ENCODE data around the gene CSH2.
A peak's percentile ranks its signal among the peaks of the same experiment; 100 is the strongest.

The CSH2 gene

GRCh38 chr17:63833741-63834373, 39.6 kb downstream of the CSH2 start:
- DNase-seq (ENCODE audit: low read depth): no peak

DNA sequence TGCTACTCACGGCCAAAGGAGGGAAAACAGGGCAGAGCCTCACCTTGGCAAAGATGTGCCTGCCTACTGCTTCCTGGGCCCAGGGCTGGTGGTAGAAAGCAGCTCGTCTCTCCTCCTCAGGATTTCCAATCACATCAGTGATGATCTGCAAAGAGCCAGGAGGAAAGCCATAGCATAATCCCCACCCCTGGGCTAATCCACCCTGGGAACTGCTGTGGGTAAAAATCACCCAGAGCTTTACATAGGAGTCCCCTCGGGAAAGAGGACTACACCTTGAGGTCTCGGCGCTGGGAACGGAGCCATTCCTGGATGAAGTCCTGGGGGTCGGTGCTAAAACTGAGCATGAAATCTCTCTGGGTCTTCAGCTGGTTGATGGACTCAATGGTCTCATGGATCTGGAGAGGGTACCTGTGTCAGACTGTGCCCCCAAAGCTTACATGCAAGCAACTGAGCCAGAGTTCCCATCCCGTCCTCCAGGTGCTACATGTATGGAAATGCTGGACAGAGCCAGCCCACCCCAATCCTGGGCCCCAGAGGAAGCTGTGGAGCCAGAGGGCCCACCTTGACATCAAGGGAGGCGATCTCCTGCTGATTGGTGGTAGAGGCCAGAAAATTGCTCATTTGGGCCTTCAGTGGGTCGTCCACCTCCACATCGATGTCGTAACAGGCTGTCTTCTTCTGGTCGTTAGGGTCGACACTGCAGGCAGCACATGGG, 40.3 kb downstream of the CSH2 start:
- DNase-seq (ENCODE audit: low read depth): no peak

- no peak for DNase-seq (ENCODE audit: low read depth)
Measured at GRCh38 chr17:63832455-63832854, 41.0 kb downstream of the CSH2 start.

- no peak for DNase-seq (ENCODE audit: low read depth)
Measured at GRCh38 chr17:63832014-63832413, 41.5 kb downstream of the CSH2 start.

DNA sequence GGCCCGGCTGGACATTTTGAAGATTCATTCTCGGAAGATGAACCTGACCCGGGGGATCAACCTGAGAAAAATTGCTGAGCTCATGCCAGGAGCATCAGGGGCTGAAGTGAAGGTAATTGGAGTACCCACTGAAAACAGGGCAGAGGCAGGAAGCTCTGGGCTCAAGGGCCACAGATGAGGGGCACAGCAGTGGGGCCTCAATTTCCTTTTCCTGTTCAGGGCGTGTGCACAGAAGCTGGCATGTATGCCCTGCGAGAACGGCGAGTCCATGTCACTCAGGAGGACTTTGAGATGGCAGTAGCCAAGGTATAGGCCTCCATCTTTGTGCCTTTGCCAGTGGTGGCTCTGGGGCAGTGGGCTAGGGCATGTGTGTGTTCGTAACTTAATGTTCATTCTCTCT, 42.0 kb downstream of the CSH2 start:
- no peak for DNase-seq (ENCODE audit: low read depth)

GRCh38 chr17:63830904-63831491, 42.5 kb downstream of the CSH2 start:
- DNase-seq (ENCODE audit: low read depth): no peak

DNA sequence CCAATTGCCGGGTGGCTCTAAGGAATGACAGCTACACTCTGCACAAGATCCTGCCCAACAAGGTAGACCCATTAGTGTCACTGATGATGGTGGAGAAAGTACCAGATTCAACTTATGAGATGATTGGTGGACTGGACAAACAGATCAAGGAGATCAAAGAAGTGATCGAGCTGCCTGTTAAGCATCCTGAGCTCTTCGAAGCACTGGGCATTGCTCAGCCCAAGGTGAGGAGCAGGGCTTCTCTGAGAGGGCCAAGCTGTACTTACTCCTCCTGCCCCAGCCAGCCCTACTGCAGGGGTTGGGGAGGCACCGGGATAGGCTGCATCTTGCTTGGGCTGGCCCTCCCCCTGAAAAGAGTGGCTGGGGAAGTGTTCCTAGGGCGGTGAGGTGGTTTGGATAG, 43.2 kb downstream of the CSH2 start:
- DNase-seq (ENCODE audit: low read depth): no peak

GRCh38 chr17:63828936-63829335, 44.5 kb downstream of the CSH2 start:
- DNase-seq (ENCODE audit: low read depth): no peak

DNA sequence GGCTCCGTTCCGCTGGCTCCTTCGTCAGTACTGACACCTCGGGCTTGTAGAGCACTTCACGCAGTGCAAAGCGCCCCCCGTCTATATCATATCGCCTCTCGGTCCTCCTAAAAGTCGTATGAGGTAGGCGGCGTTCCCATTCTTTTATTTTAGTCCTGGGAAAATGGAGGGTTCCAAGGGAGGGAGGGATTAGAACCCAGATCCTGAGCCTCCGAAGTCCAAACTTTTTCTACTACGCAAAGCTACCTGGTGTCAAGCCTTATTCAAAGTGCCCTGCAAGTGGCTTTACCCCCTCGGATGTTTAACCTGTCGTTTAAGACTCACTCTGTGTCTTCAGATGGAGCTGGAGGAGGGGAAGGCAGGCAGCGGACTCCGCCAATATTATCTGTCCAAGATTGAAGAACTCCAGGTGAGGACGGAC, 45.7 kb downstream of the CSH2 start:
- no peak for DNase-seq (ENCODE audit: low read depth)

GRCh38 chr17:63827002-63827800, 46.3 kb downstream of the CSH2 start, which contains the start of the genes FTSJ3 and PSMC5:
Gene FTSJ3 (minus strand): TSS chr17:63827663. CDS start chr17:63826902, 761 bp downstream.
Gene PSMC5 (plus strand): TSS chr17:63827431. CDS start chr17:63827491, 60 bp downstream.
- peak; percentile 89 for DNase-seq (ENCODE audit: low read depth)

GRCh38 chr17:63826468-63827001, 46.9 kb downstream of the CSH2 start:
- no peak for DNase-seq (ENCODE audit: low read depth)

GRCh38 chr17:63824362-63824761, 49.1 kb downstream of the CSH2 start:
- DNase-seq (ENCODE audit: low read depth): no peak

DNA sequence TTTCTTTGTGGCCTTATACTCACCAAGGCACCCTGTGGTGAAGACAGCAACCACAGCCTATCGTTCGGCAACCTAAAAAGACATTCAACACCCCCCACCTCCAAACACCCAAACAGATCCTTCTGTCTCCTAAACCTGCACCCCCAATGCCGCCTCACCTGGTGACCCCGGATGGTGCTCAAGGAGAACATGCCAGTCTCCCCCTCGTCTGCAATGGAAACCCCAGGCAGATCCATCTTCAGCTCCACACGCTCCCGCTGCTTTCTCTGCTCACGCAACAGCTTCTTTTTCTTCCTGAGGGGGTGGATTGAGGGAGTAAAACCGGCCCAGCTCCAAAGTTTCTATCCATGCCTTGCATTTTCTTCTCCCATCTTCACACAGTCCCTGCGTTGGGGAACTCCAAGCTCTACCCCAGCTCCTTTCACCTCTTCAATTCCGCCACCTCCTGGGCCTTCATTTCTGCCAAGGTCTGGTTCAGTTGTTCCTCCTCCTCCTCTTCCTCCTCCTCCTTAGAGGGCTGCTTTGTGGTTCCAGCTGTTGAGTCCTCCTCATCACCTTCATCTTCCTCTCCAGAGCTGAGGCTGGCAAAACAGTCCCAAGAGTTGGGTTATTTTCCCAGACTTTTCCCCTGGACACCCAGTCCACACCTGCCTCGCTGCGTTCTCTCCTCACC, 49.7 kb downstream of the CSH2 start:
- DNase-seq (ENCODE audit: low read depth): no peak

DNA sequence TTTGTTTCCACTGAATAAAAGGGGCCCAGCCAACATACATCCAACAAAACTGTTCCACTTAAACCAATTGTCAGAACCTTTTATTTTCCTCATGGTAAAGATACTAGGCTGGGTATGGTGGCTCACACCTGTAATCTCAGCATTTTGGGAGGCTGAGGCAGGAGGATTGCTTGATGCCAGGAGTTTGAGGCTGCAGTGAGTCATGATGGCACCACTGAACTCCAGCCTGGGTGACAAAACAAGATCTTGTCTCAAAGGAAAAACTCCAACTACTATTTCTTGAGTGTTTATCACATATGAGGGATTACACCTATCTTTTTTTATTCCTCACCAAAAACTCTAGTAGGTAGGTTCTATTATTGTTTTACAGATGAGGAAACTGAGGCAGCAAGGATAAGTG, 50.9 kb downstream of the CSH2 start:
- DNase-seq (ENCODE audit: low read depth): no peak
